ENCODE data around the gene PTCHD4. TPM values are rescaled to one million over a fixed set of nuclear protein-coding genes. Genes with fewer than 3 reads are reported as not detected.

PTCHD4 gene
- total RNA-seq, 1 experiment from 2014 or later: not detected

GRCh38 chr6:48139818-48140614 lies 29.0 kb upstream of the PTCHD4 start:
- no peak overlapping the region for H3K4me3 ChIP-seq (ENCODE audit: low read depth, low read length)
- Mint-ChIP-seq H3K4me1 (ENCODE audit: low read depth, unreplicated experiment) (peaks cover 6% of the 10 kb centered on the region), H3K27ac (ENCODE audit: unreplicated experiment) (no peak overlapping the region), H3K9me3 (ENCODE audit: unreplicated experiment) (no peaks in the 10 kb centered on the region), H3K4me3 (ENCODE audit: unreplicated experiment) (no peak overlapping the region), H3K27me3 (ENCODE audit: insufficient read depth, unreplicated experiment) (no peaks in the 10 kb centered on the region), H3K36me3 (ENCODE audit: insufficient read depth, unreplicated experiment) (no peaks in the 10 kb centered on the region)
- BruUV-seq (replicated peaks): no TSS peak
- no peaks in the 10 kb centered on the region for H3K36me3 ChIP-seq (ENCODE audit: control insufficient read depth, insufficient read depth, low read length)
- CTCF ChIA-PET: no interaction called here
- TF ChIP-seq, protein P1, sequence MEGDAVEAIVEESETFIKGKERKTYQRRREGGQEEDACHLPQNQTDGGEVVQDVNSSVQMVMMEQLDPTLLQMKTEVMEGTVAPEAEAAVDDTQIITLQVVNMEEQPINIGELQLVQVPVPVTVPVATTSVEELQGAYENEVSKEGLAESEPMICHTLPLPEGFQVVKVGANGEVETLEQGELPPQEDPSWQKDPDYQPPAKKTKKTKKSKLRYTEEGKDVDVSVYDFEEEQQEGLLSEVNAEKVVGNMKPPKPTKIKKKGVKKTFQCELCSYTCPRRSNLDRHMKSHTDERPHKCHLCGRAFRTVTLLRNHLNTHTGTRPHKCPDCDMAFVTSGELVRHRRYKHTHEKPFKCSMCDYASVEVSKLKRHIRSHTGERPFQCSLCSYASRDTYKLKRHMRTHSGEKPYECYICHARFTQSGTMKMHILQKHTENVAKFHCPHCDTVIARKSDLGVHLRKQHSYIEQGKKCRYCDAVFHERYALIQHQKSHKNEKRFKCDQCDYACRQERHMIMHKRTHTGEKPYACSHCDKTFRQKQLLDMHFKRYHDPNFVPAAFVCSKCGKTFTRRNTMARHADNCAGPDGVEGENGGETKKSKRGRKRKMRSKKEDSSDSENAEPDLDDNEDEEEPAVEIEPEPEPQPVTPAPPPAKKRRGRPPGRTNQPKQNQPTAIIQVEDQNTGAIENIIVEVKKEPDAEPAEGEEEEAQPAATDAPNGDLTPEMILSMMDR (IDR thresholded peaks at IDR 0.05; ENCODE audit: insufficient read depth in 1 of 2, low read depth in 1 of 2, low read length in 1 of 2, severe bottlenecking in 1 of 2, unreplicated experiment in 1 of 2): no peak
- no peaks in the 10 kb centered on the region for H3K4me1 ChIP-seq
- intact Hi-C loops (cut with micrococcal nuclease; ENCODE audit: unreplicated experiment): no loop called here
- POLR2A ChIA-PET: no interaction called here
- H3K27me3 ChIP-seq (replicated peaks; ENCODE audit: control insufficient read depth, insufficient read depth, low read length): no peaks in the 10 kb centered on the region
- H3K9me3 ChIP-seq: no peaks in the 10 kb centered on the region
- DNase-seq: no peak

- ChIA-PET POLR2A (no interaction called here), CTCF (no interaction called here)
- BruUV-seq (replicated peaks): no TSS peak
- no peak overlapping the region for H3K4me3 ChIP-seq (ENCODE audit: low read depth, low read length)
- TF ChIP-seq, protein P1 (IDR thresholded peaks at IDR 0.05; ENCODE audit: insufficient read depth in 1 of 2, low read depth in 1 of 2, low read length in 1 of 2, severe bottlenecking in 1 of 2, unreplicated experiment in 1 of 2): no peak
- no peaks in the 10 kb centered on the region for H3K27me3 ChIP-seq (replicated peaks; ENCODE audit: control insufficient read depth, insufficient read depth, low read length)
- H3K4me1 Mint-ChIP-seq (ENCODE audit: low read depth, unreplicated experiment): peaks cover 7% of the 10 kb centered on the region
- intact Hi-C loops (cut with micrococcal nuclease; ENCODE audit: unreplicated experiment): no loop called here
- no peak overlapping the region for H3K27ac Mint-ChIP-seq (ENCODE audit: unreplicated experiment)
- no peak for DNase-seq
- no peaks in the 10 kb centered on the region for H3K36me3 ChIP-seq (ENCODE audit: control insufficient read depth, insufficient read depth, low read length)
- no peaks in the 10 kb centered on the region for H3K36me3 Mint-ChIP-seq (ENCODE audit: insufficient read depth, unreplicated experiment)
- H3K9me3 Mint-ChIP-seq (ENCODE audit: unreplicated experiment): no peaks in the 10 kb centered on the region
- no peaks in the 10 kb centered on the region for H3K9me3 ChIP-seq
- no peak overlapping the region for H3K4me3 Mint-ChIP-seq (ENCODE audit: unreplicated experiment)
- H3K4me1 ChIP-seq: no peaks in the 10 kb centered on the region
- peaks cover 4% of the 10 kb centered on the region for H3K27me3 Mint-ChIP-seq (ENCODE audit: insufficient read depth, unreplicated experiment)
Measured at GRCh38 chr6:48136856-48137255, 25.9 kb upstream of the PTCHD4 start.

- intact Hi-C loops (cut with micrococcal nuclease; ENCODE audit: unreplicated experiment): no loop called here
- Mint-ChIP-seq H3K4me1 (ENCODE audit: low read depth, unreplicated experiment) (peaks cover 7% of the 10 kb centered on the region), H3K27me3 (ENCODE audit: insufficient read depth, unreplicated experiment) (peaks cover 4% of the 10 kb centered on the region), H3K4me3 (ENCODE audit: unreplicated experiment) (no peak overlapping the region), H3K36me3 (ENCODE audit: insufficient read depth, unreplicated experiment) (no peaks in the 10 kb centered on the region), H3K9me3 (ENCODE audit: unreplicated experiment) (no peaks in the 10 kb centered on the region), H3K27ac (ENCODE audit: unreplicated experiment) (no peak overlapping the region)
- CTCF ChIA-PET: no interaction called here
- POLR2A ChIA-PET: no interaction called here
- BruUV-seq (replicated peaks): no TSS peak
- no peak for DNase-seq
- H3K36me3 ChIP-seq (ENCODE audit: control insufficient read depth, insufficient read depth, low read length): no peaks in the 10 kb centered on the region
- TF ChIP-seq, protein P1 (IDR thresholded peaks at IDR 0.05; ENCODE audit: insufficient read depth in 1 of 2, low read depth in 1 of 2, low read length in 1 of 2, severe bottlenecking in 1 of 2, unreplicated experiment in 1 of 2): no peak
- H3K4me3 ChIP-seq (ENCODE audit: low read depth, low read length): no peak overlapping the region
- H3K9me3 ChIP-seq: no peaks in the 10 kb centered on the region
- H3K27me3 ChIP-seq (replicated peaks; ENCODE audit: control insufficient read depth, insufficient read depth, low read length): no peaks in the 10 kb centered on the region
- H3K4me1 ChIP-seq: no peaks in the 10 kb centered on the region
Measured at GRCh38 chr6:48135323-48136084, 24.5 kb upstream of the PTCHD4 start.
